Effector CD4-positive, alpha-beta T cell (primary cell): Measurements from ENCODE around the gene HJURP.

Source experiments
- DNase-seq: peaks from one replicate; pipeline ENCODE4 v3.0.0-alpha.2; 2020

Gene HJURP

GRCh38 chr2:233811732-233812131 is 42.6 kb downstream of the HJURP start:
- no peak for DNase-seq

- DNase-seq, result no peak
Observed at GRCh38 chr2:233811087-233811486, 43.2 kb downstream of the HJURP start.

GRCh38 chr2:233810385-233810784 is 44.0 kb downstream of the HJURP start:
- no peak for DNase-seq

- no peak for DNase-seq
Observed at GRCh38 chr2:233807966-233808935, 46.1 kb downstream of the HJURP start.

- DNase-seq, result no peak
Observed at GRCh38 chr2:233807215-233807865, 47.0 kb downstream of the HJURP start.

- no peak for DNase-seq
Observed at GRCh38 chr2:233803994-233804393, 50.3 kb downstream of the HJURP start.

GRCh38 chr2:233803292-233803911 is 50.9 kb downstream of the HJURP start:
- DNase-seq, result no peak

- no peak for DNase-seq
Observed at GRCh38 chr2:233802132-233802815, 52.1 kb downstream of the HJURP start.

GRCh38 chr2:233801357-233802131 is 52.8 kb downstream of the HJURP start:
- no peak for DNase-seq

- DNase-seq, result no peak
Observed at GRCh38 chr2:233800208-233800607, 54.1 kb downstream of the HJURP start.

GRCh38 chr2:233799716-233800115 is 54.6 kb downstream of the HJURP start:
- no peak for DNase-seq

GRCh38 chr2:233799087-233799665 is 55.2 kb downstream of the HJURP start:
- no peak for DNase-seq

GRCh38 chr2:233798335-233799086 is 55.8 kb downstream of the HJURP start:
- no peak for DNase-seq

GRCh38 chr2:233796254-233796653 is 58.1 kb downstream of the HJURP start:
- DNase-seq, result no peak

- DNase-seq, result no peak
Observed at GRCh38 chr2:233795735-233796171, 58.6 kb downstream of the HJURP start.

- DNase-seq, result no peak
Observed at GRCh38 chr2:233794128-233794658, 60.1 kb downstream of the HJURP start.

GRCh38 chr2:233793465-233794127 is 60.7 kb downstream of the HJURP start:
- no peak for DNase-seq

GRCh38 chr2:233792720-233793119 is 61.6 kb downstream of the HJURP start:
- DNase-seq, result no peak

GRCh38 chr2:233791883-233792329 is 62.4 kb downstream of the HJURP start:
- no peak for DNase-seq
